HL-60/S4 (cell line): ENCODE measurements around the gene FHIT.
"Not testable (repeated sequence)": the region's sequence is repeated elsewhere in the genome, so short reads cannot be mapped to it uniquely, and the experiment has no call there.

Source experiments
- in situ Hi-C: fragments of 300-500 bp; cut with MboI; formaldehyde crosslinking; loops from 2 replicates; pipeline ENCODE4 v1.14.3; 2022; ENCODE audit warnings: low sequenced_read_pairs

FHIT gene

GRCh38 chr3:61117045-61117898, 134.0 kb downstream of the FHIT start:
- in situ Hi-C loops, result no loop called here

GRCh38 chr3:61114316-61114953, 136.8 kb downstream of the FHIT start:
- in situ Hi-C loops, result no loop called here

- in situ Hi-C loops, result no loop called here
These were observed 139.4 kb downstream of the FHIT start for GRCh38 chr3:61111825-61112224.

- in situ Hi-C loops, result no loop called here
These were observed 140.7 kb downstream of the FHIT start for GRCh38 chr3:61110576-61110975.

DNA sequence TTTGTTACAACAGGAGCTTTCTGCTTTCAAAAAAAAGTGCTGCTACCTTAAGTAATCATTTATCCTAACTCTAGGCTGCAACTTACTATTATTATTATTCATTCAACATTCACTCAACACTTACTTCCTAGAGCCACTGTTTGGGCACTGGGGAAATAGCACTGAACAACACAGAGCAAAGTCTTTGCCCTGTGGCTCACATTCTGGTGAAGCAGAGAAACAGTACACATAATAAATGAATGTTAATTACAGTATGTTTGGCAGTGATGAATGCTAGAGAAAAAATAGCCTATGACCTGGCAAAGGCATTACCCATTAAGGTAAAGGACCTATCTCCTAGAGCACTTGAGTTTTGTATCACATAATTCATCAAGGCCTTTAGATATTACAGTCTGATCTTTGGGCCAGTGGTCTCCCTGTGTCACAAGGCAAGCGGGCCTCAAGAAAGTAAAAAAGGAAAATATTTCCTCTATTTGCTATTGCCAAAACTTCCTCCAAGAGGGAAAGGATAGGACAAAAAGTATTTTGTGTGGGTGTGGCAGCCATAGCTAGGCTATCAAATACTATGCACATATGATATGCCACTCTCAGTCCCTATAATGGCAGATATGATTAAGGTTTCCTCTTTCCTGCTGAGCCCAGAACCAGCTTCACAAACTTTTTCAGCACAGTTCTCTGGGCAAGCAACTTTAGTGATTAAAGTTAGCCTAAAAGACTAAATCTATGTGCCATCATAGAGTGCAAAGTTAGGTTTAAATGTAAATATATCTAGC, 142.8 kb downstream of the FHIT start:
- in situ Hi-C loops, result no loop called here

DNA sequence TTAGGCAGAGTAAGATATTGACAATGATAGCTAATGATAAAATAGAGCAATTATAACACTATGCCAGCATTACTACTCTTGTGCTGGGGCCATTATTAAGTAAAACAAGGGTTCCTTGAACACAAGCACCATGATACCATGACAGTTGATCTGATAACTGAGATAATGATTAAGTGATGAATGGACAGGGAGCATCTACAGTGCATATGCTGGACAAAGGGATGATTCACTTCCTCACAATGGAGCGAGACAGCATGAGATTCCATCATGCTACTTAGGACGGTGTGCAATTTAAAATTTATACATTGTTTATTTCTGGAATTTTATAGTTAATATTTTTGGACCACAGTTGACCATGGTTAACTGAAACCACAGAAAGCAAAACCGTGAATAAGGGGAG, 156.6 kb downstream of the FHIT start:
- in situ Hi-C loops, result no loop called here

GRCh38 chr3:61093364-61093763, 157.9 kb downstream of the FHIT start:
- in situ Hi-C loops, result no loop called here

DNA sequence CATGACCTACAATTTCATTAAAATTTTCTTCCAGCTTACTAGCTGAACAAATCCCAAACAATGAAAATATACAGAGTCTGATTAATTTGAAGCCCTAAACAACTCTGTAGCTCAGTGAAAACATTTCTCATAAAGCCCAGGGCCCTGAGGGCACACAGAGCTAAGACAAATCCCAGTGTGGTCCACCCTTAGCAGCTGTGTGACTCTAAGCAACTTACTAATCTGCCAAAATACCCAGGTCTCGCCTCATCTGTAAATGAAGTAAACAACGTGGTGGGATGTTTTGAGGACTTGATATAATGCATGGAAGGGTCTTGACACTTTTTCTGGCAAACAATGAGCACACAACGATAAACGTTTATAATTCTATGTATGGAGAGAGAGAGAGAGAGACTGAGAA, 158.4 kb downstream of the FHIT start:
- in situ Hi-C loops, result no loop called here

DNA sequence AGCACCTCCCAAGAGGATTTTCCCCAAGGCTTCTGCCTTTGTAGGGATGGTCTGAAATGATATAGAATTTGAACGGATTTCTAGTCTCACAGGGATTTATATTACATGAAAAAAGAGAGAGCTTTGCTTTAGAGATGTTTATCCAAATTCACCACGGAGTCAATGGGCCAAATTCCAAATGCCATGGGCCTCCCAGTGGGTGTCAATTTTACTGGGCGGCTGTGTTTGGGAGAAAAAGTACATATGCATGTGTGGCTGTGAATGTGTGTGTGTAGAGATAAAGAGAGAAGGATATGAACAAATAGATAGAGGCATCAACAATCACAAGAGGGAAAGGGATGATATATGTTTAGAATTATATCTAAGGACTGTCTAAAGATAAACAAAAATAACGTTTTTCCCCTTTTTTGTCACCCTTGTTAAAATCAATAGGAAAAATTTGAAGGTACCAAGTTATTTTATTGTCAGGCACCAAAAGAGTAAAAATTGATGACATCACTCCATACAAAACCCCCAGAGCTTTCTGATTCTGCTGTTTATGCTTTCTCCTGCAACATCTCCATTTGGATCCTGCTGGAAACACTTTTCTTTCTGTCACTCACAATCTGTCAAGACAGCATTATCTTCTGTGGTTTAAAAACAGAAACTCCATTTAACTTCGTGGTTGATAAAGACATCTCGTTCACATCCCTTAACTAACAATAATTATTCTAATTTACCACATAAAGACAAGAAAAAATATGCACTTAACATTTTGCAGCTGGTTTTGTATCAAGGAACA, 160.7 kb downstream of the FHIT start:
- in situ Hi-C loops, result no loop called here

- in situ Hi-C loops, result no loop called here
These were observed 163.8 kb downstream of the FHIT start for GRCh38 chr3:61087465-61087864.

DNA sequence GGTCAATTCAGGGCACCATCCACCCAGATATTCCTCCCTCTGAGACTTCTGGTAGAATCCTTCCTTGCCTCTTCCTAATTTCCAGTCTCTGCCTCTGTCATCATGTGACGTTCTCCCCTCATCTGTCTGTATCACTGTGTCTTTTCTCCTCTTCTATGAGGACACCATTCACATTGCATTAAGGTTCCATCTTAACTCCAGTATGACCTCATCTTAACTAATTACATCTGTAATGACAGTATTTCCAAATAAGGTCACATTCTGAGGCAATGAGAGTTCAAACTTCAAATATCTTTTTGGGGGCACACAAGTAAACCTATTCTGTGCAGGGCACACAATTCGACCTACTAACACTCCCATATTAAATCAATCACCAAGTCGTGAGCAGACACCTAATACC, 169.7 kb downstream of the FHIT start:
- in situ Hi-C loops, result no loop called here

GRCh38 chr3:61080737-61081445, 170.4 kb downstream of the FHIT start:
- in situ Hi-C loops, result no loop called here

- in situ Hi-C loops, result no loop called here
These were observed 173.1 kb downstream of the FHIT start for GRCh38 chr3:61078048-61078752.

DNA sequence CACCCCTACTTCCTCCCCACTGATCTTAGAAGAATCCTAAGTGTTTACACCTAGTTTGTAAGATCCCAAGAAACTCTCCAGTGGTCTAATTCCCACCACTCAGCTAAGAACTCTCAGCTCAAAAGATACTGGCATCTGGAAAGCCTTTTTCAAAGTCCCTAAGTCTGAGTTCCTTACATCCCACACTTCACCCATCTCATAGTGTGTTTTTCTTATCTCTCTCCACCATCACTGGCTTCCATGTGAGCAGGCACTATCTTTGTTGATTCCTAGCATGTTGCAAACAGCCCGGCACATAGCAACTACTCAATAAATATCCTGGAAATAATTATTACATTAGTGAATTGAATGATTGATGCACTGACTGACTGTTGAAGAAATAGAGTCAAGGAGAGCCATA, 173.7 kb downstream of the FHIT start:
- in situ Hi-C loops, result no loop called here

DNA sequence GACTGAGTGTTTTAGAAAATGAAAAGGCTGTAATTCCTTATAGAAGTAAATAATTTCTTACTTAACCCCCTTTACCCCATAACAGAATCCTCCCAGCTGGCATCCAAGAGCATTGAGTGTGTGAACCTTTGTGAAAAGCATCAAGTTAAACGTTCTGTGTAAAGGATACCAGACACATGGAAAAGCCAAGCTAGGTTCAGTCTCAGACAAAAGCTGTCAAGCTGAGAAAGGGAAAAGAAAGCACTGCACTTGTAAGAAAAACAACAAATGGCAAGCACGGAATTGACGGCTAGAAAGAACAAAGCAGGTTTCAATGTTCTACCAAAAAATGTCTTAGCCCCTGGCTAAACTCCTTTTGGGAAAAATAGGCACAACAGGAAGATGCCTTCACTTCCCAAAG, 176.5 kb downstream of the FHIT start:
- in situ Hi-C loops, result no loop called here

GRCh38 chr3:61073566-61074165, 177.6 kb downstream of the FHIT start:
- in situ Hi-C loops, result no loop called here

DNA sequence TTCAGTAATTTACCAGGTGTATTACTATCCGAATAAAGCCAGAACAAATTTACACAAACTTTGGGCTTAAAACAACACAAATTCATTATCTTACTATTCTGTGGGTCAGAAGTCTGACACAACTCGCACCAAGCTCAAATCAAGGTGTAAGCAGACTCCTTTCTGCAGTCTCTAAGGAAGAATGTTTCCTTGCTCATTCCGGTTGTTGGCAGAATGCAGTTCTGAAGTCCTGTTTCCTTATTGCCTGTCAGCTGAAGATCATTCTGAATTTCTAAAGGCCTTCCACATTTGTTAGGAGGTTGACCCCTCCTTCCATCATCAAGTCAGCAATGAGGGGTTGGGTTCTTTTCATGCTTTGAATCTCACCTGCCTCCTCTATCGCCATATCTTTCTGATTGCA, 183.2 kb downstream of the FHIT start:
- in situ Hi-C loops, result no loop called here

- in situ Hi-C loops, result no loop called here
These were observed 184.5 kb downstream of the FHIT start for GRCh38 chr3:61066800-61067199.

- in situ Hi-C loops, result not testable (repeated sequence)
These were observed 185.0 kb downstream of the FHIT start for GRCh38 chr3:61066222-61066621.
